HG03025 (cell line): ENCODE measurements around the gene HMGN4.
A peak's percentile ranks its signal among the peaks of the same experiment; 100 is the strongest.
"Not testable (repeated sequence)": the region's sequence is repeated elsewhere in the genome, so short reads cannot be mapped to it uniquely, and the experiment has no call there.

Source experiments
- ATAC-seq: cut with Tn5 transposase; IDR thresholded peaks from one replicate; pipeline ENCODE4 v1.9.1; 2021; ENCODE audit warnings: mild to moderate bottlenecking, moderate library complexity; ENCODE audit not compliant: unreplicated experiment, low FRiP score

The HMGN4 gene

GRCh38 chr6:26547363-26547762 lies 9.2 kb downstream of the HMGN4 start:
- ATAC-seq, result not testable (repeated sequence)

GRCh38 chr6:26550250-26550993 lies 12.3 kb downstream of the HMGN4 start:
- no peak for ATAC-seq

- no peak for ATAC-seq
Measured at GRCh38 chr6:26552205-26552604, 14.0 kb downstream of the HMGN4 start.

- no peak for ATAC-seq
Measured at GRCh38 chr6:26552640-26553188, 14.5 kb downstream of the HMGN4 start.

- peak; percentile 31 for ATAC-seq
Measured at GRCh38 chr6:26553264-26553634, 15.1 kb downstream of the HMGN4 start.

- ATAC-seq, result peak; percentile 31
Measured at GRCh38 chr6:26553635-26554446, 15.7 kb downstream of the HMGN4 start.

GRCh38 chr6:26554447-26554696 lies 16.2 kb downstream of the HMGN4 start:
- ATAC-seq, result peak; percentile 12

GRCh38 chr6:26554697-26555504 lies 16.7 kb downstream of the HMGN4 start:
- ATAC-seq, result peak; percentile 29

- no peak for ATAC-seq
Measured at GRCh38 chr6:26555505-26556262, 17.5 kb downstream of the HMGN4 start.

GRCh38 chr6:26556263-26557070 lies 18.3 kb downstream of the HMGN4 start:
- no peak for ATAC-seq

GRCh38 chr6:26561533-26562466 lies 23.6 kb downstream of the HMGN4 start:
- no peak for ATAC-seq

GRCh38 chr6:26563488-26563887 lies 25.3 kb downstream of the HMGN4 start:
- ATAC-seq, result no peak

GRCh38 chr6:26568601-26569432 lies 30.7 kb downstream of the HMGN4 start:
- ATAC-seq, result peak; percentile 66

- ATAC-seq, result no peak
Measured at GRCh38 chr6:26569433-26569764, 31.2 kb downstream of the HMGN4 start.

GRCh38 chr6:26570027-26570809 lies 32.1 kb downstream of the HMGN4 start:
- no peak for ATAC-seq

- peak; percentile 32 for ATAC-seq
Measured at GRCh38 chr6:26571592-26572296, 33.6 kb downstream of the HMGN4 start.
